Neuronal stem cell (in vitro differentiated cells): ENCODE measurements around the gene ADRA2C.

Experiments used
- DNase-seq: peaks from one replicate; pipeline ENCODE4 v3.0.0-alpha.2; 2013; ENCODE audit warnings: low spot score
- H2AFZ ChIP-seq: one replicate; pipeline ENCODE4 v1.6.1; 2013; ENCODE audit warnings: mild to moderate bottlenecking, low read length, inconsistent platforms
- H2AK5ac ChIP-seq: 2 replicates; pipeline ENCODE4 v1.6.1; 2013; ENCODE audit warnings: low read depth, mild to moderate bottlenecking, inconsistent platforms, low read length, moderate library complexity, mixed read lengths
- H2BK120ac ChIP-seq: 2 replicates; pipeline ENCODE4 v1.6.1; 2013; ENCODE audit warnings: low read depth, mild to moderate bottlenecking, inconsistent platforms, low read length, moderate library complexity, mixed read lengths
- H2BK12ac ChIP-seq: one replicate; pipeline ENCODE4 v1.6.1; 2013; ENCODE audit warnings: low read length, inconsistent platforms
- H2BK15ac ChIP-seq: 2 replicates; pipeline ENCODE4 v1.6.1; 2013; ENCODE audit warnings: mild to moderate bottlenecking, low read length, inconsistent platforms, mixed read lengths
- H2BK5ac ChIP-seq: one replicate; pipeline ENCODE4 v1.6.1; 2013; ENCODE audit warnings: inconsistent platforms, mild to moderate bottlenecking, low read length, moderate library complexity
- H3K14ac ChIP-seq: one replicate; pipeline ENCODE4 v1.6.1; 2013; ENCODE audit warnings: low read length, inconsistent platforms
- H3K18ac ChIP-seq: 2 replicates; pipeline ENCODE4 v1.6.1; 2013; ENCODE audit warnings: low read length, inconsistent platforms
- H3K23ac ChIP-seq: 2 replicates; pipeline ENCODE4 v1.6.1; 2013; ENCODE audit warnings: low read depth, mild to moderate bottlenecking, mixed read lengths, low read length, inconsistent platforms; ENCODE audit not compliant: poor library complexity
- H3K27ac ChIP-seq: replicated peaks from 3 replicates; pipeline ENCODE4 v1.5.1; 2013; ENCODE audit warnings: low read length, inconsistent platforms
- H3K27me3 ChIP-seq, 3 experiments: 2 replicates each; pipeline ENCODE4 v1.6.1; 2013; ENCODE audit warnings: low read length in 3 of 3, mild to moderate bottlenecking in 2 of 3, inconsistent platforms in 1 of 3, low read depth in 1 of 3, mixed read lengths in 1 of 3, moderate library complexity in 1 of 3; ENCODE audit not compliant: control insufficient read depth in 3 of 3, insufficient read depth in 3 of 3
- H3K36me3 ChIP-seq, 2 donors: replicated peaks in 1 of 2; 2 replicates each; pipeline ENCODE4 v1.6.1; 2013; ENCODE audit warnings: low read length in 2 of 2; ENCODE audit not compliant: control insufficient read depth in 2 of 2, insufficient read depth in 2 of 2
- H3K4ac ChIP-seq: 2 replicates; pipeline ENCODE4 v1.6.1; 2013; ENCODE audit warnings: inconsistent platforms, mild to moderate bottlenecking, low read length, moderate library complexity
- H3K4me1 ChIP-seq, 2 donors: 1 replicate in 1 of 2; 2 replicates in 1 of 2; pipeline ENCODE4 v1.6.1; 2013; ENCODE audit warnings: low read length in 2 of 2, low read depth in 1 of 2; ENCODE audit not compliant: control insufficient read depth in 2 of 2, insufficient read depth in 1 of 2
- H3K4me2 ChIP-seq: one replicate; pipeline ENCODE4 v1.6.1; 2013; ENCODE audit warnings: mild to moderate bottlenecking, low read length, inconsistent platforms; ENCODE audit not compliant: insufficient read depth, poor library complexity, severe bottlenecking
- H3K4me3 ChIP-seq, 2 donors: 2 replicates each; pipeline ENCODE4 v1.5.1; 2013; ENCODE audit warnings: low read length in 2 of 2, mild to moderate bottlenecking in 2 of 2, inconsistent platforms in 1 of 2, moderate library complexity in 1 of 2
- H3K79me1 ChIP-seq: one replicate; pipeline ENCODE4 v1.6.1; 2013; ENCODE audit warnings: low read depth, mild to moderate bottlenecking, inconsistent platforms, low read length, moderate library complexity
- H3K9ac ChIP-seq: one replicate; pipeline ENCODE4 v1.6.1; 2013; ENCODE audit warnings: mild to moderate bottlenecking, low read depth, low read length, inconsistent platforms; ENCODE audit not compliant: poor library complexity
- H3K9me3 ChIP-seq, 2 donors: replicated peaks in 1 of 2; 2 replicates each; pipeline versions ENCODE3 to v1.6.1; 2013; ENCODE audit warnings: low read length in 2 of 2, mild to moderate bottlenecking in 2 of 2, inconsistent platforms in 1 of 2, low read depth in 1 of 2, mixed read lengths in 1 of 2, moderate library complexity in 1 of 2; ENCODE audit not compliant: control insufficient read depth in 2 of 2, insufficient read depth in 1 of 2
- H4K8ac ChIP-seq: one replicate; pipeline ENCODE4 v1.6.1; 2013; ENCODE audit warnings: low read depth, mild to moderate bottlenecking, inconsistent platforms, low read length, moderate library complexity
- H4K91ac ChIP-seq: one replicate; pipeline ENCODE4 v1.6.1; 2013; ENCODE audit warnings: low read length, low read depth, mild to moderate bottlenecking, inconsistent platforms; ENCODE audit not compliant: poor library complexity
- WGBS, 2 donors: extraction: QIAGEN DNeasy Blood & Tissue Kit; methylation state at CpG; one replicate each; pipeline ENCODE4 v1.1.7; 2013; ENCODE audit warnings: missing lambda C conversion rate in 2 of 2, mixed read lengths in 1 of 2; ENCODE audit not compliant: insufficient read length in 2 of 2, insufficient replicate concordance in 1 of 2; ENCODE audit errors: extremely low coverage in 2 of 2; 5-methylcytosine and 5-hydroxymethylcytosine counted together

The ADRA2C gene

DNA sequence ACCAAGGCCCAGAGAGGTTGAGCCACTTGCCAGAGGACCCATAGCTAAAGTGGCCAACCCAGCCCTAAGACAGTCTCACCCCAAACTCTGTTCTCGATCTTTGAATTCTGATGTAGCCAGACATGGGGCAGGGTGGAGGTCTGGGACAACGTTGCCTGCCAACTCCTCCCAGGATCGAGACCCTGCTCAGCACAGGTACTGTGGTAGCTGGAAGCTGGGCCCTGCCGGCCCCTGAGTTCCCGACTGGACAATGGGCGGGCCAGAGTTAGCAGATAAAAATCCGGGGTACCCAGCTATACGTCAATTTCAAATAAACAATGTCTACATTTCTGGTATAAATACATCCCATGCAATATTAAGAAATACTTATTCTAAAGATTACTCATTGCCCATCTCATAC, 35.3 kb downstream of the ADRA2C start:
- no CpG with 5 or more reads among the region's 8 CpGs for WGBS, 2 donors
- peaks cover 0 to 22% (median 0%) of the 10 kb centered on the region in 3 experiments for H3K27me3 ChIP-seq

DNA sequence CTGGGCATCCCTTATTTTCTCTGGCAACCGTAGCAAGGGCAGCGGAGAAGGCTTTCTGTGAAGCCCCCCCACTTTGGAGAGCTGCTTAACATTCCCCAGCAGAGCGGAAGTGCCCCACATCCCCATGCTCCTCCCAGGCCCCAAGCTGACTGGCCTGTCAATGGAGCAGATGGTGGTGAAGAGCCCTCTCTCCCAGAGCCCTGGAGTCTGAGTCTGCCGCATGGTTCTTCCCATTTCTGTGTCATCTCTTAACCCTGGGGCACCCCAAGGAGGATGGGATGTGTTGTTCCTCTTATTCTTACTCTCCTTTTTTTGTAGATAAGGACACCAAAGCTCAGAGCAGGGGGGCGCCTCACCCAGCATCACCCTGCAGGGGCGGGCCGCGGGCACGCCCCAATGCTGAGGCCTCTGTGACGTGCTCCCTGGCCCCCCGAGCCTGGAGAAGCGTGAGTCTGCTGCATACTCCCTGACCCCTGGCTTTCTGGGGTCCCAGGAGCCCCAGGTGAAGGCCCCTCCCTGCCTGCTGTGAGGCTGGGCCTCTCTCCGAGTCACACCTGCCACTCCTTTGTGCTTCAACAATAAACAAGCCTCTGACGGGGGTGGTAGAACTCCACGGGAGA, 35.9 kb downstream of the ADRA2C start:
- no peak overlapping the region for H3K4me2 ChIP-seq
- no peaks in the 10 kb centered on the region for H3K36me3 ChIP-seq
- no peak overlapping the region for H2BK120ac ChIP-seq
- H3K9me3 ChIP-seq = peaks cover 0 to 3% of the 10 kb centered on the region in 2 donors
- no peak for DNase-seq
- no peak overlapping the region for H3K4me3 ChIP-seq
- peaks cover 0 to 22% (median 0%) of the 10 kb centered on the region in 3 experiments for H3K27me3 ChIP-seq
- H4K8ac ChIP-seq = no peak overlapping the region
- no CpG with 5 or more reads among the region's 15 CpGs for WGBS, 2 donors
- no peak overlapping the region for H3K23ac ChIP-seq
- no peak overlapping the region for H3K9ac ChIP-seq
- no peaks in the 10 kb centered on the region for H3K79me1 ChIP-seq
- no peak overlapping the region for H2AFZ ChIP-seq
- no peak overlapping the region for H3K27ac ChIP-seq
- H3K14ac ChIP-seq = no peak overlapping the region
- peak overlapping the region; percentile 21 for H2BK5ac ChIP-seq
- no peak overlapping the region for H3K4ac ChIP-seq
- H3K18ac ChIP-seq = peak overlapping the region; percentile 84
- H4K91ac ChIP-seq = no peak overlapping the region
- H3K4me1 ChIP-seq = peaks cover 3 to 21% of the 10 kb centered on the region in 2 donors
- H2AK5ac ChIP-seq = peak overlapping the region; percentile 24
- no peak overlapping the region for H2BK12ac ChIP-seq
- H2BK15ac ChIP-seq = peak overlapping the region; percentile 42

More for the DNA sequence above, 35.3 kb downstream of the ADRA2C start:
- H3K9me3 ChIP-seq = peaks cover 0 to 3% of the 10 kb centered on the region in 2 donors
- no peak overlapping the region for H3K4ac ChIP-seq
- peak overlapping the region; percentile 21 for H2BK5ac ChIP-seq
- H3K23ac ChIP-seq = no peak overlapping the region
- no peak overlapping the region for H3K4me3 ChIP-seq
- DNase-seq = no peak
- peak overlapping the region; percentile 20 for H3K18ac ChIP-seq
- no peak overlapping the region for H4K8ac ChIP-seq
- H3K4me1 ChIP-seq = peaks cover 3 to 21% of the 10 kb centered on the region in 2 donors
- no peak overlapping the region for H2BK12ac ChIP-seq
- H4K91ac ChIP-seq = no peak overlapping the region
- H3K36me3 ChIP-seq = no peaks in the 10 kb centered on the region
- no peak overlapping the region for H3K14ac ChIP-seq
- no peak overlapping the region for H3K27ac ChIP-seq
- H2AK5ac ChIP-seq = no peak overlapping the region
- H3K4me2 ChIP-seq = no peak overlapping the region
- no peak overlapping the region for H2BK15ac ChIP-seq
- no peak overlapping the region for H2AFZ ChIP-seq
- H2BK120ac ChIP-seq = no peak overlapping the region
- H3K9ac ChIP-seq = no peak overlapping the region
- no peaks in the 10 kb centered on the region for H3K79me1 ChIP-seq

GRCh38 chr4:3802571-3803474, 36.6 kb downstream of the ADRA2C start:
- peak overlapping the region; percentile 1 for H2BK12ac ChIP-seq
- no peak overlapping the region for H3K27ac ChIP-seq
- H3K36me3 ChIP-seq = no peaks in the 10 kb centered on the region
- H4K91ac ChIP-seq = no peak overlapping the region
- no peak for DNase-seq
- H2AFZ ChIP-seq = no peak overlapping the region
- peak overlapping the region; percentile 99 for H2BK15ac ChIP-seq
- no peak overlapping the region for H3K4me3 ChIP-seq
- no peak overlapping the region for H3K23ac ChIP-seq
- peak overlapping the region; percentile 90 for H3K14ac ChIP-seq
- peak overlapping the region; percentile 44 for H2BK120ac ChIP-seq
- H2AK5ac ChIP-seq = peak overlapping the region; percentile 97
- H3K9ac ChIP-seq = no peak overlapping the region
- no CpG with 5 or more reads among the region's 13 CpGs for WGBS, 2 donors
- peak overlapping the region; percentile 11 for H3K4me2 ChIP-seq
- peaks cover 0 to 28% (median 0%) of the 10 kb centered on the region in 3 experiments for H3K27me3 ChIP-seq
- H3K4me1 ChIP-seq = peaks cover 3 to 23% of the 10 kb centered on the region in 2 donors
- H3K9me3 ChIP-seq = peaks cover 0 to 3% of the 10 kb centered on the region in 2 donors
- H3K18ac ChIP-seq = peak overlapping the region; percentile 94
- no peaks in the 10 kb centered on the region for H3K79me1 ChIP-seq
- H4K8ac ChIP-seq = no peak overlapping the region
- H2BK5ac ChIP-seq = peak overlapping the region; percentile 28
- no peak overlapping the region for H3K4ac ChIP-seq

DNA sequence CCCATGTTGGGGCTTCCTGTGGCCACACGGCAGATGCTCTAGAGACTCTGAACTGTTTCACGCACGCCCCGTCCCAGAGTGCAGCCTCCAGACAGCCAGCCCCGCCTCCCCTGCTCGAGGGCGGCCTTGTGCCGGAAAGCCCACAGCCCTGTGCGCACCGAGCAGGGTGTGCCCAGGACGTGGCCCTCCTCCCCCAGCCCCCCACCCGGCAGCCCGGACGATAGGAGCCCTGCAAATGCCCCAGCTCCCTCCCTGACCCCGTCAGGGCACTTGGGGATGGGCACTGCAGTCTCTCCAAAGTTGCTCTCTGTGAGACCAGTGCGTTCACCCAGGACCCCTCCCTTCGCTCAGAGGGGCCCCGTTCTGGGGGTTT, 37.3 kb downstream of the ADRA2C start:
- Histone ChIP-seq H3K14ac (no peak overlapping the region), H3K27me3 (peaks cover 0 to 33% (median 0%) of the 10 kb centered on the region in 3 experiments), H3K23ac (no peak overlapping the region), H2BK12ac (peak overlapping the region; percentile 1), H3K18ac (peak overlapping the region; percentile 94), H3K9ac (no peak overlapping the region), H2BK5ac (peak overlapping the region; percentile 28), H3K4me3 (no peak overlapping the region), H3K79me1 (no peaks in the 10 kb centered on the region), H3K36me3 (no peaks in the 10 kb centered on the region), H3K27ac (no peak overlapping the region), H2AK5ac (peak overlapping the region; percentile 97), H3K4me2 (no peak overlapping the region), H4K91ac (no peak overlapping the region), H2AFZ (no peak overlapping the region), H2BK15ac (peak overlapping the region; percentile 99), H3K4ac (no peak overlapping the region), H3K4me1 (peaks cover 3 to 24% of the 10 kb centered on the region in 2 donors), H4K8ac (no peak overlapping the region), H3K9me3 (peaks cover 0 to 3% of the 10 kb centered on the region in 2 donors), H2BK120ac (peak overlapping the region; percentile 44)
- DNase-seq = no peak
- no CpG with 5 or more reads among the region's 18 CpGs for WGBS, 2 donors
